Chondrocyte (in vitro differentiated cells): ENCODE data around the gene ABCC11. TPM values are rescaled to one million over a fixed set of nuclear protein-coding genes. Genes with fewer than 3 reads are reported as not detected.

Source experiments
- total RNA-seq: library from RNA; stranded (reverse); gene quantifications from 3 replicates; pipeline ENCODE4 v1.2.1, GENCODE V29; 2021

Gene ABCC11
- total RNA-seq, 1 donor from 2014 or later: 0.32 TPM

Other genes with a start within 250 kb of the ABCC11 start
- gene ABCC12, start 91.5 kb downstream of the ABCC11 start, total RNA-seq: not detected in 3 replicates
- gene LONP2, start 3.2 kb downstream of the ABCC11 start, total RNA-seq: 53.1 to 77.6 TPM (median 53.4 TPM) in 3 replicates
- 33.8 to 52.0 TPM (median 34.5 TPM) in 3 replicates for gene SIAH1, start 137.9 kb upstream of the ABCC11 start, total RNA-seq